Activated CD4-positive, CD25-positive, alpha-beta regulatory T cell (primary cell): ENCODE data around the gene FMO3.

Source experiments
- DNase-seq, 4 experiments: peaks; one replicate each; lab custom pipeline; 2025; lab: John Stamatoyannopoulos, UW

Gene FMO3

DNA sequence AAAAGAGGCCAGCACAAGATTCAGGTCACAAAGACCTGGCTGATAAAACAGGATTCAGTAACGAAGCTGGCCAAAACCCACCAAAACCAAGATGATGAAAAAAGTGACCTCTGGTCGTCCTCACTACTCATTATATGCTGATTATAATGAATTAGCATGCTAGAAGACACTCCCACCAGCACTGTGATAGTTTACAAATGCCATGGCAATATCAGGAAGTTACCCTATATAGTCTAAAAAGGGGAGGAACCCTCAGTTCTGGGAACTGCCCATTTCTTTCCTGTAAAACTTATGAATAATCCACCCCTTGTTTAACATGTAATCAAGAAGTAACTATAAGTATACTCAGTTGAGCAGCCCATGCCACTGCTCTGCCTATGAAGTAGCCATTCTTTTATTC is 68.4 kb downstream of the FMO3 start:
- no peak for DNase-seq

DNA sequence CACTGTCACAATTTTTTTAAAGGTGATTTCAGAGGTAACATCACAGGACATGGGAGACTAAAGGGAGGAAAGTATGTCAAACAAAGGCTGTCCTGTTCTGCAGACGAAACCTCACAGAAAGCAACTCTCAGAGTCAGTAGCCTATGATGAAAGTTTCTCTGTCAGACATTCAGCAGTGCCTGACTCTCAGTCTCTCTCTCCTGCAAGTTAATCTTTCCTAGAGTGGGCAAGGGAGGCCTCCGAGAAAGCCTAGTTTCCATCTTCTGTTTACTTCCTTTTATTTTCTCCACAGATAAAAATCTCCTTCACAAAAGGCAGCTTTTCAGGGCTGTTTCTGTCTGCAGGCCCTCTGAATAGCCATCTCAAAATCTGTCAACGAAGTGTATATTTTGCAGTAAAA is 69.5 kb downstream of the FMO3 start:
- DNase-seq, result no peak

DNA sequence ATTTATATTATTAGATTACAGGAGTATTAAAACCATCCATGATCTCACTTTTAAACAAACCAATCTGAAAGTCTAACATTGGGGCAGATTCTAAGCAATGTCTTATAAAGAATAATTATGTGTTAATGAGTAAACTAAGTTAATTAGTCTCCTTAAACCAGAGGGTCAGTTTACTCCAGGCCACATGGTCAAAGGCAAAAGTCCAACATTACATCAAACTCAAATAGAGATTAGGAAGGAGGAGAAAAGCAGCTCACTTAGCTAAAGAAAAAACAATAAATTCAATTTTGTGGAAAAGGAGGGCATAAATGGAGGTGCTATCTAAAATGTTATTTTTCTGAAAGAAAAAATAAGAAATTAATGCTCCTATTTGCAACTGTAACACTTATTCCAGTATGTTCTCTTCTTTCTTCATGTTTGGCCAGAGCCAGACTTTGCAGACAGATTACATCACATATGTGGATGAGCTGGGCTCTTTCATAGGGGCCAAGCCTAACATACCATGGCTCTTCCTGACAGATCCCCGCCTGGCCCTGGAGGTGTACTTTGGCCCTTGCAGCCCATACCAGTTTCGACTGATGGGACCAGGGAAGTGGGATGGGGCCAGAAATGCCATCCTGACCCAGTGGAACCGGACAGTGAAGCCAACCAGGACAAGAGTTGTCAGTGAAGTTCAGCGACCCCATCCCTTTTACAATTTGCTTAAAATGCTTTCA is 70.1 kb downstream of the FMO3 start:
- DNase-seq, result no peak

DNA sequence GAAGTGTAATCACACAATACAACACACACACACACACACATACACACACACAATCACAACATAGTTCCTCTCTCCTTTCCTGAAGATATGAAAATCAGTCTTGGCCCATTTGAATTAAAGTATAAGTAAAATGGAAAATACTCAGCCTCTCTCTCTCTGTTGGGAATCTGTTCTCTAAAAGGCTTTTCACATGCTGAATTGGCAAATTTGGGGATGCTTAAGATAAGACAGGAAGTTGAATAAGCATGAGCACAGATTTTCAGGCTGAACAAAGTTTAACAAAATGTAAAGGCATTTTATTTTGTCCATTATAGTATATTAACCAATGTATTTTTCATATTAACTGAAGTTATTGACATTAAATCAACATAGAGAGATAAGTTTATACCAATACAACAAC is 70.7 kb downstream of the FMO3 start:
- DNase-seq, result no peak

DNA sequence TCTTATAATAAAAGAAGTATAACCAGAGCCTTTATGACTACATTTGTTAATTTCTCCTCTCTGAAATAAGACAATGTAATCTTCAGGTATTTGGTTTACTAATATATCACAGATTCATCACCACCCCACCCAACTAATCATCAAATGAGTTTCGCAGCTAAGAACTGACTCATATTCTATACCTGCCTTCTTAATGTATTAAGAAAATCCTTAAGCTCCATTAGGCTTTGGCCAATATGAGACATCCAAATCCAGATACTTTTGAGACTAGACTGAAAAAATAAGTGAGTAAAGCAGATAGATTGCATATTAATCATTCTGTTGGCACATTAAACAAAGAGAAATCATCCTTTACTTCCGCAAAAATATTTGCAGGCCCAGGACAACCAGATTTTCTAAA is 75.7 kb downstream of the FMO3 start:
- no peak for DNase-seq
